A673 (cell line): Measurements from ENCODE around the gene TGM3. TPM values are rescaled to one million over a fixed set of nuclear protein-coding genes. Genes with fewer than 3 reads are reported as not detected.
A peak's percentile ranks its signal among the peaks of the same experiment; 100 is the strongest.

Experiments
- BruUV-seq: library from RNA; stranded (reverse); fragments of 400-500 nt; replicated peaks from 2 replicates; lab custom pipeline; 2021; lab: Mats Ljungman, UMichigan
- CTCF ChIA-PET: fragments of 300-600 bp; sonication (Branson Sonifier 250); formaldehyde crosslinking; loops from one replicate; lab custom pipeline; 2022; ENCODE audit warnings: antibody characterized with exemption; lab: Charles Lee
- POLR2A ChIA-PET: fragments of 300-600 bp; sonication (Branson Sonifier 250); formaldehyde crosslinking; loops from one replicate; lab custom pipeline; 2022; ENCODE audit warnings: antibody characterized with exemption; ENCODE audit not compliant: low non-redundant PET; lab: Charles Lee
- DNase-seq: peaks from one replicate; pipeline ENCODE4 v3.0.0-alpha.2; 2015; ENCODE audit warnings: low spot score
- H3K27ac ChIP-seq: fragments of 200-600 bp; sonication (generic); 2 replicates; pipeline ENCODE4 v1.5.1; 2016; ENCODE audit warnings: mixed run types, low read depth, mild to moderate bottlenecking, mixed read lengths, antibody characterized with exemption, low read length; ENCODE audit not compliant: poor library complexity, severe bottlenecking
- H3K27me3 ChIP-seq: fragments of 200-600 bp; sonication (generic); replicated peaks from 2 replicates; pipeline ENCODE4 v1.6.1; 2017; ENCODE audit warnings: mixed run types, low read depth, mild to moderate bottlenecking, mixed read lengths, antibody characterized with exemption, low read length; ENCODE audit not compliant: insufficient read depth, poor library complexity
- H3K36me3 ChIP-seq: fragments of 200-600 bp; sonication (generic); 2 replicates; pipeline ENCODE4 v1.6.1; 2016; ENCODE audit warnings: mixed run types, mild to moderate bottlenecking, mixed read lengths, antibody characterized with exemption, low read length; ENCODE audit not compliant: insufficient read depth, poor library complexity, severe bottlenecking
- H3K4me1 ChIP-seq: fragments of 200-600 bp; sonication (generic); 2 replicates; pipeline ENCODE4 v1.6.1; 2017; ENCODE audit warnings: mixed run types, mild to moderate bottlenecking, mixed read lengths, antibody characterized with exemption, low read length; ENCODE audit not compliant: insufficient read depth, poor library complexity, severe bottlenecking
- H3K4me3 ChIP-seq: fragments of 200-600 bp; sonication (generic); 2 replicates; pipeline ENCODE4 v1.5.1; 2016; ENCODE audit warnings: low read depth, mixed run types, mild to moderate bottlenecking, mixed read lengths, low read length; ENCODE audit not compliant: poor library complexity, severe bottlenecking
- H3K9me3 ChIP-seq: fragments of 200-600 bp; sonication (generic); 2 replicates; pipeline ENCODE4 v1.6.1; 2016; ENCODE audit warnings: mixed run types, low read depth, mild to moderate bottlenecking, mixed read lengths, antibody characterized with exemption, low read length; ENCODE audit not compliant: poor library complexity, severe bottlenecking
- EZH2 ChIP-seq: fragments of 200-600 bp; sonication (generic); IDR thresholded peaks from 2 replicates; pipeline ENCODE4 v1.6.1; 2017; ENCODE audit warnings: borderline replicate concordance, low read depth, mild to moderate bottlenecking, mixed read lengths, antibody characterized with exemption, low read length; ENCODE audit not compliant: poor library complexity, severe bottlenecking
- intact Hi-C: fragments of 100-400 bp; cut with micrococcal nuclease; formaldehyde crosslinking; loops from one replicate; pipeline ENCODE4 v1.10.0; 2022; ENCODE audit not compliant: unreplicated experiment
- total RNA-seq: library from RNA; stranded (reverse); gene quantifications from 2 replicates; pipeline ENCODE4 v1.2.3, GENCODE V29; 2021
- TF ChIP-seq, protein P1 (sequence below): fragments of 300-800, 200-600 bp; sonication (generic); conservative IDR thresholded peaks from 2 replicates; pipeline ENCODE4 v1.5.1; 2017; ENCODE audit warnings: low read depth, mild to moderate bottlenecking, antibody characterized with exemption, low read length, moderate library complexity, mixed read lengths

Gene TGM3
- total RNA-seq, 1 experiment from 2014 or later = 0.11 TPM

DNA sequence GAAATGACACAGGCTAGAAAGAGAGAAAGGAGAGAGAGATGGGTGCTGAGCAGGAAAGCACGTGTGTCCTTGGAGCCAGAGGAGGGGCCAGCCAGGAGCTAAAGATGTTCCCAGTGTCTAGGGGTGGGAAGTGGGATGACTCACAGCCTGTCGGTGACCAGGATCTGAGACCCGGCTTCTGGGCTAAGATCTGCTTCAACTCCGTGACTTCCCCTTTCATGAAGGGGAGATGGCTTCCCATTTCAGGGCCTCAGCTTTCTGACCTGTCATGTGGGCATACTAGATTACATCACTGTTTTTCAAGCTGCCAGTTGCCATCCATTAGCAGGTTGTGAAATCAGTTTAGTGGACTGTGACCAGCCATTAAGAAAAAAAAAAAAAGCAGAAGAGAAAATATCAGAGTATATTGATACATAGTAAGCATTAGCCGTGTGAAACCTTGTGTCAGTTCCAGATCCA lies 5.4 kb downstream of the TGM3 start:
- Histone ChIP-seq H3K4me1 (no peaks in the 10 kb centered on the region), H3K9me3 (no peaks in the 10 kb centered on the region), H3K27ac (no peak overlapping the region), H3K36me3 (no peaks in the 10 kb centered on the region), H3K4me3 (no peak overlapping the region), H3K27me3 (no peaks in the 10 kb centered on the region)
- no TSS peak for BruUV-seq
- intact Hi-C loops = no loop called here
- ChIA-PET POLR2A (interaction anchor here (0.7 kb wide), 1 partner anchor 10 kb away, joined by 5 read pairs; no protein-coding TSS in a partner anchor), CTCF (interaction anchor here (0.6 kb wide), 1 partner anchor 93 kb away, joined by 3 read pairs; no protein-coding TSS in a partner anchor)
- DNase-seq = peak; percentile 11
- no peak for TF ChIP-seq EZH2
- TF ChIP-seq, protein P1, sequence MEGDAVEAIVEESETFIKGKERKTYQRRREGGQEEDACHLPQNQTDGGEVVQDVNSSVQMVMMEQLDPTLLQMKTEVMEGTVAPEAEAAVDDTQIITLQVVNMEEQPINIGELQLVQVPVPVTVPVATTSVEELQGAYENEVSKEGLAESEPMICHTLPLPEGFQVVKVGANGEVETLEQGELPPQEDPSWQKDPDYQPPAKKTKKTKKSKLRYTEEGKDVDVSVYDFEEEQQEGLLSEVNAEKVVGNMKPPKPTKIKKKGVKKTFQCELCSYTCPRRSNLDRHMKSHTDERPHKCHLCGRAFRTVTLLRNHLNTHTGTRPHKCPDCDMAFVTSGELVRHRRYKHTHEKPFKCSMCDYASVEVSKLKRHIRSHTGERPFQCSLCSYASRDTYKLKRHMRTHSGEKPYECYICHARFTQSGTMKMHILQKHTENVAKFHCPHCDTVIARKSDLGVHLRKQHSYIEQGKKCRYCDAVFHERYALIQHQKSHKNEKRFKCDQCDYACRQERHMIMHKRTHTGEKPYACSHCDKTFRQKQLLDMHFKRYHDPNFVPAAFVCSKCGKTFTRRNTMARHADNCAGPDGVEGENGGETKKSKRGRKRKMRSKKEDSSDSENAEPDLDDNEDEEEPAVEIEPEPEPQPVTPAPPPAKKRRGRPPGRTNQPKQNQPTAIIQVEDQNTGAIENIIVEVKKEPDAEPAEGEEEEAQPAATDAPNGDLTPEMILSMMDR = no peak

DNA sequence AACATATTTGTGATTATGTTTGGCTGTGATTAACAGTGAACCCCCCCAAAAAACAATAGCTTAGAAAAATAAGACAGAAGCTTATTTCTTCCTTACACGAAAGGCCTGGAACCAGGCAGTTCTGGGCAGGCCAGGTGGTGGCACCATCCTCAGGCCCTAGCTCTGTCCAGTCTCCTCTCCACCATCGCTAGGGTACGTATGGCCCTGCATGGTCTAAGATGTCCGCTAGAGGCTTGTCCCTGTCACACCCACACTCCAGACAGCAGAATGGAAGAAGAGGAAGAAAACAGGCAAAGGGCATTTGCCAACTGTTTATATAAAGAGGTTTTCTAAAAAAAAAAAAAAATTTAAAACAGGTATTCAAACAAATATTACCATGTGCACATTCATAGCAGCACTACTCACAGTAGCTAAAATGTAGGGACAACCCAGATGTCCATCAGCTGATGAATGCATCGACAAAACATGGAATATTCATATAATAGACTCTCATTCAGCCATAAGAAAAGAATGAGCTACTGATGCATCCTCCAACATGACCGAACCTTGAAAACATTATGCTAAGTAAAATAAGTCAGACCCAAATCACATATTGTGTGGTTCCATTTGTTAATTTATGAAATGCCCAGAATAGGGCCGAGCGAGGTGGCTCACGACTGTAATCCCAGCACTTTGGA lies 6.7 kb downstream of the TGM3 start:
- BruUV-seq = no TSS peak
- intact Hi-C loops = no loop called here
- no peak overlapping the region for H3K27ac ChIP-seq
- no peak overlapping the region for H3K4me3 ChIP-seq
- no peaks in the 10 kb centered on the region for H3K9me3 ChIP-seq
- no peak for DNase-seq
- no peaks in the 10 kb centered on the region for H3K27me3 ChIP-seq
- POLR2A ChIA-PET = no interaction called here
- H3K36me3 ChIP-seq = no peaks in the 10 kb centered on the region
- no peaks in the 10 kb centered on the region for H3K4me1 ChIP-seq
- CTCF ChIA-PET = no interaction called here
- TF ChIP-seq EZH2 = no peak
- TF ChIP-seq, protein P1 = no peak

DNA sequence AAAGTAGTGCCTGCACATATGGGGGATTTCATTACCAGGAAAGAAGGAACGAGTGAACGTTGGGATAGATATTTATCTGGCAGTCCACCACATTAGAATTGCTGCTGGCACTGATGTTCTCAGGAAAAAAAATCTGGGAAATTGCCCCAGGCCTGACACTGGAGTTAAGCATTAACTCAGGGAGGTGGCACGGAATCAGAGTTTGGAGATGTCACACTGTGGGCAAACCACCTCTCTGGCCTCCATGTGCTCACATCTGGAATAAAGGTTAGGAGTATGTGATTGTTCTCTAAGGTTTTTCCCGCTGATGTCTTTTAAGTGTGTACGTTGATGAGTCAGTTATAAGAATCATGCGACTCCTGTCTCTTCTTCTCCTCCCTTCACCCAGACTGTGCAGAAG lies 7.9 kb downstream of the TGM3 start:
- CTCF ChIA-PET = no interaction called here
- TF ChIP-seq, protein P1 = no peak
- no peak for TF ChIP-seq EZH2
- Histone ChIP-seq H3K27ac (no peak overlapping the region), H3K4me3 (no peak overlapping the region), H3K27me3 (no peaks in the 10 kb centered on the region), H3K36me3 (no peaks in the 10 kb centered on the region), H3K4me1 (no peaks in the 10 kb centered on the region), H3K9me3 (no peaks in the 10 kb centered on the region)
- BruUV-seq = no TSS peak
- intact Hi-C loops = no loop called here
- DNase-seq = no peak
- POLR2A ChIA-PET = no interaction called here
